Measurements from ENCODE around the gene TCAF1. TPM values are rescaled to one million over a fixed set of nuclear protein-coding genes. Genes with fewer than 3 reads are reported as not detected.
"Not testable (repeated sequence)": the region's sequence is repeated elsewhere in the genome, so short reads cannot be mapped to it uniquely, and the experiment has no call there.

TCAF1 gene
- total RNA-seq, 1 donor from 2014 or later: 43.3 TPM

DNA sequence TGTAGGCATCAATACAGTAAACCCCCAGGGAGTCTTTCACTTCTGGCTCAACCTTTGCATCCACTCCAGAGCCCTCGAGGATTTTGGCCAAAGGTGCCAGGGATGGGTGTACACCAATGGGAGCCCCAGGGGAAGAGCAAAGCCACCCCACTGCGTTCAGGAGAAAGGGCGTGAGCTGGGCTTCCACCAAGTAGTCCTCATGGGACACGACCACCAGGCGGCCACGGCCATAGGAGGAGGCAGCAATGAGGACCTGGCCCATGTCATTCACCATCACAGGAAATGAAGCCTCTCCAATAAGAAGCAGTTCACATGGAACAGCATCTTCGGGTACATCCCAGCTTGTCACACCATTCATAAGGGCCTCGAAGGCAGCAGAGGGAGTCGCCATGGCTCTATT is 25.8 kb downstream of the TCAF1 start:
- Histone ChIP-seq H3K4me3 (no peak overlapping the region), H3K36me3 (peaks cover 20% of the 10 kb centered on the region), H3K27me3 (ENCODE audit: low read depth) (no peaks in the 10 kb centered on the region), H3K27ac (no peak overlapping the region), H3K4me1 (peaks cover 5% of the 10 kb centered on the region), H3K9me3 (no peaks in the 10 kb centered on the region)
- no peak for DNase-seq
- intact Hi-C loops (cut with DNase I): no loop called here
- no peak for ATAC-seq
- TF ChIP-seq, protein P1, sequence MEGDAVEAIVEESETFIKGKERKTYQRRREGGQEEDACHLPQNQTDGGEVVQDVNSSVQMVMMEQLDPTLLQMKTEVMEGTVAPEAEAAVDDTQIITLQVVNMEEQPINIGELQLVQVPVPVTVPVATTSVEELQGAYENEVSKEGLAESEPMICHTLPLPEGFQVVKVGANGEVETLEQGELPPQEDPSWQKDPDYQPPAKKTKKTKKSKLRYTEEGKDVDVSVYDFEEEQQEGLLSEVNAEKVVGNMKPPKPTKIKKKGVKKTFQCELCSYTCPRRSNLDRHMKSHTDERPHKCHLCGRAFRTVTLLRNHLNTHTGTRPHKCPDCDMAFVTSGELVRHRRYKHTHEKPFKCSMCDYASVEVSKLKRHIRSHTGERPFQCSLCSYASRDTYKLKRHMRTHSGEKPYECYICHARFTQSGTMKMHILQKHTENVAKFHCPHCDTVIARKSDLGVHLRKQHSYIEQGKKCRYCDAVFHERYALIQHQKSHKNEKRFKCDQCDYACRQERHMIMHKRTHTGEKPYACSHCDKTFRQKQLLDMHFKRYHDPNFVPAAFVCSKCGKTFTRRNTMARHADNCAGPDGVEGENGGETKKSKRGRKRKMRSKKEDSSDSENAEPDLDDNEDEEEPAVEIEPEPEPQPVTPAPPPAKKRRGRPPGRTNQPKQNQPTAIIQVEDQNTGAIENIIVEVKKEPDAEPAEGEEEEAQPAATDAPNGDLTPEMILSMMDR (IDR thresholded peaks at IDR 0.05): no peak

DNA sequence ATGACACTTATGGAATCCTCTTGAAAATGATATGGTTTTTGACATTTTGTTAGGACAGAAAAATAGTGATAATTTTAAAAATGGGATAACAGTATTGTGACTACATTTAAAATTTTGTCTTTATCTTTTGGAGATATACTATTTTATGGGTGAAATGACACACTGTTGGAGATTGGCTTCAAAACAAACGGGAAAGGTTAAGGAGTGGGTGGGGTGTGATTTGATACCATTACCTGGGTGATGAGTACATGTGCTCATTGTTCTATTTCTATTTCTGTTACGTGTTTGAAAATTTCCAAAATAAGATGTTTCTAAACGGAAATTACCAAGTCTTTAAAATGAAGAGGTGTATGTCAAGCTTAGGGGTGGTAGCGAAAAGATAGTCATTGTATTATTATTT is 28.7 kb downstream of the TCAF1 start:
- intact Hi-C loops (cut with DNase I); H3K9me3 ChIP-seq; H3K4me1 ChIP-seq; ATAC-seq; H3K27me3 ChIP-seq (ENCODE audit: low read depth); DNase-seq; H3K27ac ChIP-seq; H3K4me3 ChIP-seq: not testable (repeated sequence)
- peaks cover 20% of the 10 kb centered on the region for H3K36me3 ChIP-seq

DNA sequence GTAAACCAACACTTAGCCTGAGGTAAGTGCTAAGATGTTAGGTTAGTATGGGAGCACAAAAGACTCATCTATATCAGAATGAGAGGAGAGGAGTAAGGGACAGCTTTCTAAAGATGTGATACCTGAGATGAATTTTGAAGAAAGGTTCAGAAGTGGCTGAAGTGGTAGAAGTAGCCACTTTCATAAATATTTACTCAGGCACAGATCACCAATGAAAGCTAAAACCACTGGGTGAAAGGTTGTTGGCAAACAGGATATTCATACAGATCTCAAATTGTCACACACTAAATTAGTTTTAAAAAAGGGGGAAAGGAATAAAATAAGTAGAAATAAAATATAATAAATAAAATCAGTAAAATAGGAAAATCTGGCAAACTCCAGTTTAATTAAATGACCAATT is 30.4 kb downstream of the TCAF1 start:
- H3K27me3 ChIP-seq (ENCODE audit: low read depth); H3K27ac ChIP-seq; DNase-seq; H3K4me1 ChIP-seq; intact Hi-C loops (cut with DNase I); ATAC-seq; H3K9me3 ChIP-seq; H3K4me3 ChIP-seq: not testable (repeated sequence)
- H3K36me3 ChIP-seq: peaks cover 20% of the 10 kb centered on the region

DNA sequence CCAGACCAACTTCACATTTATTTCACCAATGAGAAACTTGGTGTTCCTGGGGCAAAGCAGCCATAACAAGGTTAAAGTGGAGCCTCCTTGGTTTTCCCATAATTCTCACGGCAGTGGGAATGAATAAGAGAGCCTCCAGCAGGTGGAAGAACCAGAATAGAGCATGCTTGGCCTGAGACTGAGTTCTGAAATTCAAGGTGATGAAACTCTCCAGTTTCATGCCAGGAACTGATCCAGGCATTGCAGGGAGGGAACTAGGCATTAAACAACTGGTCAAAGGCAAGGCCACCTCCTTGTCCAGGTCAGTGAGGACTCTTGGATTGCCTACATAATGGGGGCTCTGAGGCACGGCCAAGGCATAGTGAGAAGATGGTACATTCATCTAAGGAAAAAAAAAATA is 44.0 kb downstream of the TCAF1 start:
- intact Hi-C loops (cut with DNase I); H3K36me3 ChIP-seq; H3K9me3 ChIP-seq; H3K27ac ChIP-seq; ATAC-seq; DNase-seq; H3K4me3 ChIP-seq; H3K27me3 ChIP-seq (ENCODE audit: low read depth); H3K4me1 ChIP-seq: not testable (repeated sequence)

DNA sequence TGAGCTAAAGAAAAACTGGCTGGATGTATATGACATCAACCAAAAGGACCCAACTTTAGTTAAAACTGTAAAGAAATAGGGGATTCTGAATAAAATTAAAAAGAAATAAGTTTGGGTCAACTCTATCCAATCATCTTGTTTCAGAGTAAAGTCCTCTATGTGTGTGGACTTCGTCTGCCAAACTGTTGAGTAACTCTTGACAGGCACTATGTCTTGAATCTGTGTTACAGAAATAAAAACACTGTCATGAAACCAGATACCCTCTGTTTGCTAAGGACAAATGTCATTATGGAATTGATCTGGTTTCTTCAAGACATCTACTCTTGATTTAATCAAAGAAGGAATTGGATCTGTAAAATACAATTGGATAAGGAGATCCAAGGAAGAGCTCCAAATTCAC is 46.5 kb downstream of the TCAF1 start:
- H3K27ac ChIP-seq; H3K4me3 ChIP-seq; H3K36me3 ChIP-seq; intact Hi-C loops (cut with DNase I); ATAC-seq; H3K9me3 ChIP-seq; H3K4me1 ChIP-seq; H3K27me3 ChIP-seq (ENCODE audit: low read depth); DNase-seq: not testable (repeated sequence)

DNA sequence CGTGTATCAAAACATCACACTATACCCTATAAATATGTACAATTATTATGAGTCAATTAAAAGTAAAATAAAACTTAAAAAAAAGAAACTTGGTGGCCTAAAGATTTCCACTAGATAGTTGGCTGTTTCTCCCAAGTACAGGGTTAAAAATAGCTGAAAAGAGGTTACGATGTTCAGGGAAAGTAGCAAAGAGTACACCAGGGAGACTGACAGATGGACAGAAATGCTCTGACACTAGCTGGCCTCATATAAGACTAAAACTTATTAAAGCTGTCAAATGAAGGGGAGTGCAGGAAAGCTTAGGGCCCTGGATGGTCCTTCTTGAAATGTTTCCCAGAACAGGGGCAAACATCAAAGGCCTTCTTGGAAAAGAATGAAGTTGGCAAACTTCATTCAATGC is 51.3 kb downstream of the TCAF1 start:
- H3K36me3 ChIP-seq: no peaks in the 10 kb centered on the region
- H3K4me3 ChIP-seq: no peak overlapping the region
- ATAC-seq: no peak
- no peaks in the 10 kb centered on the region for H3K4me1 ChIP-seq
- TF ChIP-seq, protein P1 (IDR thresholded peaks at IDR 0.05): no peak
- H3K27me3 ChIP-seq (ENCODE audit: low read depth): no peaks in the 10 kb centered on the region
- no peak overlapping the region for H3K27ac ChIP-seq
- intact Hi-C loops (cut with DNase I): no loop called here
- H3K9me3 ChIP-seq: peaks cover 17% of the 10 kb centered on the region
- DNase-seq: no peak

DNA sequence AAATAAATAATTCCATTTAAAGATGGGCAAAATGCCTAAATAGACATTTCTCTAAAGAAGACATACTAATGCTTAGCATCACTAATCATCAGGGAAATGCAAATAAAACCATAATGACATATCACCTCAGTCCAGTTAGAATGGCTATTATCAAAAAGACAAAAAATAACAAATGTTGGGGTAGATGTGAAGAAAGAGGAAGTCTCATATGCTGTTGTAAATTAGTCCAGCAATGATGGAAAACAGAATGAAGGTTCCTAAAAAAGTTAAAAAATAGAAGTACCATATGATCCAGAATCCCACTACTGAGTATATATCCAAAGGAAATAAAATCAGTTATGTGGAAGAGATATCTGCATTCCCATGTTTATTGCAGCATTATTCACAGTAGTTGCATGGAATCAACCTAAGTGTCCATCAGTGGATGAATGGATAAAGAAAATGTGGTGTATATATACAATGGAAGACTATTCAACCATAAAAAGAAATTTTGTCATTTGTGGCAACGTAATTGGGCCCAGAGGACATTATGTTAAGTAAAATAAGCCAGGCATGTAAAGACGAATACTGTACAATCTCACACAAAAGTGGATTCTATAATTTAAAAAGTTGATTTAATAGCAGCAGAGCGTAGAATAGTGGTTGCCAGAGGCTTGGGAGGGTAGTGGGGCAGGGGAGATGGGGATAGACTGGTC is 52.0 kb downstream of the TCAF1 start:
- no peak for ATAC-seq
- Histone ChIP-seq H3K4me1 (no peaks in the 10 kb centered on the region), H3K27me3 (ENCODE audit: low read depth) (no peaks in the 10 kb centered on the region), H3K9me3 (peaks cover 17% of the 10 kb centered on the region), H3K36me3 (no peaks in the 10 kb centered on the region), H3K4me3 (no peak overlapping the region), H3K27ac (no peak overlapping the region)
- TF ChIP-seq, protein P1 (IDR thresholded peaks at IDR 0.05): no peak
- no peak for DNase-seq
- intact Hi-C loops (cut with DNase I): no loop called here
